Measurements from ENCODE around the gene NLRP9. TPM values are rescaled to one million over a fixed set of nuclear protein-coding genes. Genes with fewer than 3 reads are reported as not detected.

Gene NLRP9
- total and polyA plus RNA-seq, 10 donors: not detected

DNA sequence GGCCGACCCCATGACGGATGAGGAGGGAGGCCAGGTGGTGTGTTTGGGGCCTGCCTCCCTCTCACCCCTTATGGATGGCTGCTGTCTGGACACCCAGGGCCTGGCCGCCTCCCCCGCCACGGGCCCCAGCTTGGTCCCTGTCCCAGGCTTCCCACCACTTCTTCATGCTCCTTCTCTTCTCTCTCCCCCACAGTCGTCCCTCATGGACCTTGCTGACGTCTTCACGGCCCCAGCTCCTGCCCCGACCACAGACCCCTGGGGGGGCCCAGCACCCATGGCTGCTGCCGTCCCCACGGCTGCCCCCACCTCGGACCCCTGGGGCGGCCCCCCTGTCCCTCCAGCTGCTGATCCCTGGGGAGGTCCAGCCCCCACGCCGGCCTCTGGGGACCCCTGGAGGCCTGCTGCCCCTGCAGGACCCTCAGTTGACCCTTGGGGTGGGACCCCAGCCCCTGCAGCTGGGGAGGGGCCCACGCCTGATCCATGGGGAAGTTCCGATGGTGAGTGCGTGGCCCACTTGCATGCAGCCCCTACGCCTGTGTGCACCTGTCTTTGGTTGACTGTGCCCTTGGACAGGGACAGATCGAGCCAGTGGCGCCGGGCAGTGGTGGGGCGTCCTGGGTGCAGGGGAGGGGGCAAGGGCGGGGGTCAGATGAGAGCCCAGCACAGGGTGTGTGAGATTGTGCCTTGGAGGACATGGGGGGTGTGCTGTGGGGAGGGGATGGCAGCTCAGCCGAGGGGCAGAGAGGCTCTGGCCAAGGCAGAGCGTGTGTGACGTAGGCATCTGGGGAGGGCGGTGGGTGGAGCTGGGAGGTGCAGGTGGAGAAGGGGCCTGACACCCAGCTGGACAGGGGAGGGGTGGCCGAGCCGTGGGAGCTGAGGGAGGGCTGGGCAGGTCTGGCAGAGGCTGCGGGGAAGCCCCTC lies 46.4 kb downstream of the NLRP9 start:
- H3K4me3 ChIP-seq: no peak overlapping the region
- 92 to 95% (median 93%) methylated on average over 23 to 31 of the region's 31 CpGs for WGBS, 5 donors
- no peak overlapping the region for H3K27ac ChIP-seq
- peaks cover 0 to 36% (median 18%) of the 10 kb centered on the region in 6 donors for H3K4me1 ChIP-seq
- DNase-seq: peak; percentile 69
- no peaks in the 10 kb centered on the region for H3K27me3 ChIP-seq (replicated peaks in 1 of 7)
- no peaks in the 10 kb centered on the region for H3K9me3 ChIP-seq
- peak in 1 of 3 donors; percentile 50 for TF ChIP-seq POLR2AphosphoS5 (IDR thresholded peaks at IDR 0.05)
- TF ChIP-seq, protein P1, sequence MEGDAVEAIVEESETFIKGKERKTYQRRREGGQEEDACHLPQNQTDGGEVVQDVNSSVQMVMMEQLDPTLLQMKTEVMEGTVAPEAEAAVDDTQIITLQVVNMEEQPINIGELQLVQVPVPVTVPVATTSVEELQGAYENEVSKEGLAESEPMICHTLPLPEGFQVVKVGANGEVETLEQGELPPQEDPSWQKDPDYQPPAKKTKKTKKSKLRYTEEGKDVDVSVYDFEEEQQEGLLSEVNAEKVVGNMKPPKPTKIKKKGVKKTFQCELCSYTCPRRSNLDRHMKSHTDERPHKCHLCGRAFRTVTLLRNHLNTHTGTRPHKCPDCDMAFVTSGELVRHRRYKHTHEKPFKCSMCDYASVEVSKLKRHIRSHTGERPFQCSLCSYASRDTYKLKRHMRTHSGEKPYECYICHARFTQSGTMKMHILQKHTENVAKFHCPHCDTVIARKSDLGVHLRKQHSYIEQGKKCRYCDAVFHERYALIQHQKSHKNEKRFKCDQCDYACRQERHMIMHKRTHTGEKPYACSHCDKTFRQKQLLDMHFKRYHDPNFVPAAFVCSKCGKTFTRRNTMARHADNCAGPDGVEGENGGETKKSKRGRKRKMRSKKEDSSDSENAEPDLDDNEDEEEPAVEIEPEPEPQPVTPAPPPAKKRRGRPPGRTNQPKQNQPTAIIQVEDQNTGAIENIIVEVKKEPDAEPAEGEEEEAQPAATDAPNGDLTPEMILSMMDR (IDR thresholded peaks at IDR 0.05 in 8 of 11, conservative IDR thresholded peaks at IDR 0.05 in 3 of 11): no peak
- H3K36me3 ChIP-seq: peaks cover 2 to 100% (median 97%) of the 10 kb centered on the region in 6 donors
- intact Hi-C loops (cut with DNase I; ENCODE audit: low total_unique reads): no loop called here

DNA sequence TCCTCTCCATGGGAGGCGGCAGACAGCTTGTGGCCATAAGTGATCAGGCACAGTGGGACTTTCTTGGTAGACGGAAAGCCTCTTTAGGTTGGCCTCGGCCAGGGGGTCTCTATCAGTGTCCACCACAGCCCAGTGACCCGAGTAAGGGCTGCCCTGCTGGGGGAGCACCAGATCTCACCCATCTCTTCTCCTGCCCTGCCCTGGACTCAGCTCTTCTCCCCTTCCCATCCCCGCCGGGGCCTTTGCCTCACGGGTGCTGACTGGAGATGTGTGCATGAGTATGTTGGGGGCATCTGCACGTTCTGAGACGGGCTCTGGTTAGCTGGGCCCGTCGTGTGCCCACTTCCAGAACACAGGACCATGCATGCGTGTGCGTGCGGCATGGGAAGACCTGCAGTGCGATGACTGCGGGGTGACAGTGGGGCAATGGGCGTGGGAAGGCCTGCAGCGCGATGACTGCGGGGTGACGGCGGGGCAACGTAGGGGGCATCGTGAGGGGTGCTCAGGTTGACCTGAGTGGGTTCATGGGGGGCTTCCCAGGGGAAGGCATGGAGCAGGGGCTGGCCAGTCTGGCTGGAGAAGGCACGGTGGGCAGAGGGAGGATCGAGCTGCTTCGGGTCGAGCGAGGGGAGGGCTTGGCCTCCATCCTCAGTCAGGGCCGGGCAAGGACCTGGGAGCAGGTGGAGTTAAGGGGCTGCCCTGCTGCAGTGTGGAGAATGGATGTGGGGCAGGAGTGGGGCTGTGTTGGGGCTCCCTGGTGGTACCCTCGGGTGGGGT lies 47.2 kb downstream of the NLRP9 start:
- intact Hi-C loops (cut with DNase I; ENCODE audit: low total_unique reads): no loop called here
- peaks cover 0 to 40% (median 23%) of the 10 kb centered on the region in 6 donors for H3K4me1 ChIP-seq
- no peak overlapping the region for H3K4me3 ChIP-seq
- H3K9me3 ChIP-seq: no peaks in the 10 kb centered on the region
- H3K36me3 ChIP-seq: peaks cover 2 to 100% (median 97%) of the 10 kb centered on the region in 6 donors
- no peak overlapping the region for H3K27ac ChIP-seq
- no peaks in the 10 kb centered on the region for H3K27me3 ChIP-seq (replicated peaks in 1 of 7)
- TF ChIP-seq POLR2AphosphoS5 (IDR thresholded peaks at IDR 0.05) (no peak), POLR2A (IDR thresholded peaks at IDR 0.05) (no peak)
- TF ChIP-seq, protein P1 (IDR thresholded peaks at IDR 0.05 in 8 of 11, conservative IDR thresholded peaks at IDR 0.05 in 3 of 11): no peak
- DNase-seq: peak; percentile 64
- 93 to 95% (median 95%) methylated on average over 28 to 31 of the region's 31 CpGs for WGBS, 5 donors

- DNase-seq: peak; percentile 65
- WGBS, 5 donors: 81 to 95% (median 93%) methylated on average over 15 to 25 of the region's 25 CpGs
- TF ChIP-seq, protein P1 (IDR thresholded peaks at IDR 0.05 in 8 of 11, conservative IDR thresholded peaks at IDR 0.05 in 3 of 11): no peak
- no peak for TF ChIP-seq POLR2A (IDR thresholded peaks at IDR 0.05)
- TF ChIP-seq POLR2AphosphoS5 (IDR thresholded peaks at IDR 0.05): peak; percentile 35 to 75 (median 41)
- intact Hi-C loops (cut with DNase I; ENCODE audit: low total_unique reads): no loop called here
- no peaks in the 10 kb centered on the region for H3K27me3 ChIP-seq (replicated peaks in 1 of 7)
- H3K9me3 ChIP-seq: no peaks in the 10 kb centered on the region
- peaks cover 2 to 100% (median 97%) of the 10 kb centered on the region in 6 donors for H3K36me3 ChIP-seq
- H3K27ac ChIP-seq: no peak overlapping the region
- no peak overlapping the region for H3K4me3 ChIP-seq
- H3K4me1 ChIP-seq: peaks cover 0 to 47% (median 25%) of the 10 kb centered on the region in 6 donors
Observed at GRCh38 chr19:55690109-55690768, 48.0 kb downstream of the NLRP9 start.

Data from spleen (tissue), 11 donors.